Activated CD4-positive, CD25-positive, alpha-beta regulatory T cell (primary cell): ENCODE measurements around the gene LENEP.
"Not testable (repeated sequence)": the region's sequence is repeated elsewhere in the genome, so short reads cannot be mapped to it uniquely, and the experiment has no call there.

Source experiments
- DNase-seq, 4 experiments: peaks; one replicate each; lab custom pipeline; 2025; lab: John Stamatoyannopoulos, UW

LENEP gene

GRCh38 chr1:154974808-154975408, 18.5 kb upstream of the LENEP start:
- peak; percentile 73 to 90 (median 86) for DNase-seq

- peak in 3 of 4 experiments; percentile 16 to 47 (median 20) for DNase-seq
Observed at GRCh38 chr1:154975409-154976059, 17.9 kb upstream of the LENEP start.

GRCh38 chr1:154977762-154978161, 15.6 kb upstream of the LENEP start:
- DNase-seq, result not testable (repeated sequence)

- no peak for DNase-seq
Observed at GRCh38 chr1:154978360-154978759, 15.0 kb upstream of the LENEP start.

GRCh38 chr1:154982341-154982740, 11.0 kb upstream of the LENEP start:
- DNase-seq, result no peak

- peak; percentile 83 to 89 (median 85) for DNase-seq
Observed at GRCh38 chr1:154982897-154983648, 10.3 kb upstream of the LENEP start, which contains the start of gene FLAD1. Gene FLAD1 (plus strand): TSS chr1:154983344. CDS start chr1:154983695, 351 bp downstream.

GRCh38 chr1:154983776-154984466, 9.5 kb upstream of the LENEP start:
- no peak for DNase-seq

- DNase-seq, result not testable (repeated sequence)
Observed at GRCh38 chr1:154986736-154987135, 6.7 kb upstream of the LENEP start.

GRCh38 chr1:154987326-154987725, 6.1 kb upstream of the LENEP start:
- no peak for DNase-seq

GRCh38 chr1:154988058-154988954, 5.1 kb upstream of the LENEP start:
- DNase-seq, result no peak

GRCh38 chr1:154989195-154989860, 4.1 kb upstream of the LENEP start:
- no peak for DNase-seq

GRCh38 chr1:154990276-154990675, 3.1 kb upstream of the LENEP start:
- no peak for DNase-seq

GRCh38 chr1:154992721-154993571, 440 bp upstream of the LENEP start:
- no peak for DNase-seq

- no peak for DNase-seq
Observed at GRCh38 chr1:154994269-154994587, 842 bp downstream of the LENEP start.

- DNase-seq, result no peak
Observed at GRCh38 chr1:154994591-154994990, 1.2 kb downstream of the LENEP start.

- DNase-seq, result not testable (repeated sequence)
Observed at GRCh38 chr1:154995301-154995983, 2.1 kb downstream of the LENEP start.

- no peak for DNase-seq
Observed at GRCh38 chr1:154996966-154997701, 3.7 kb downstream of the LENEP start.

- DNase-seq, result no peak
Observed at GRCh38 chr1:154998201-154998780, 4.9 kb downstream of the LENEP start.
